ENCODE results near the gene RBBP6.
"Not testable (repeated sequence)": the region's sequence is repeated elsewhere in the genome, so short reads cannot be mapped to it uniquely, and the experiment has no call there.

The RBBP6 gene, protein sequence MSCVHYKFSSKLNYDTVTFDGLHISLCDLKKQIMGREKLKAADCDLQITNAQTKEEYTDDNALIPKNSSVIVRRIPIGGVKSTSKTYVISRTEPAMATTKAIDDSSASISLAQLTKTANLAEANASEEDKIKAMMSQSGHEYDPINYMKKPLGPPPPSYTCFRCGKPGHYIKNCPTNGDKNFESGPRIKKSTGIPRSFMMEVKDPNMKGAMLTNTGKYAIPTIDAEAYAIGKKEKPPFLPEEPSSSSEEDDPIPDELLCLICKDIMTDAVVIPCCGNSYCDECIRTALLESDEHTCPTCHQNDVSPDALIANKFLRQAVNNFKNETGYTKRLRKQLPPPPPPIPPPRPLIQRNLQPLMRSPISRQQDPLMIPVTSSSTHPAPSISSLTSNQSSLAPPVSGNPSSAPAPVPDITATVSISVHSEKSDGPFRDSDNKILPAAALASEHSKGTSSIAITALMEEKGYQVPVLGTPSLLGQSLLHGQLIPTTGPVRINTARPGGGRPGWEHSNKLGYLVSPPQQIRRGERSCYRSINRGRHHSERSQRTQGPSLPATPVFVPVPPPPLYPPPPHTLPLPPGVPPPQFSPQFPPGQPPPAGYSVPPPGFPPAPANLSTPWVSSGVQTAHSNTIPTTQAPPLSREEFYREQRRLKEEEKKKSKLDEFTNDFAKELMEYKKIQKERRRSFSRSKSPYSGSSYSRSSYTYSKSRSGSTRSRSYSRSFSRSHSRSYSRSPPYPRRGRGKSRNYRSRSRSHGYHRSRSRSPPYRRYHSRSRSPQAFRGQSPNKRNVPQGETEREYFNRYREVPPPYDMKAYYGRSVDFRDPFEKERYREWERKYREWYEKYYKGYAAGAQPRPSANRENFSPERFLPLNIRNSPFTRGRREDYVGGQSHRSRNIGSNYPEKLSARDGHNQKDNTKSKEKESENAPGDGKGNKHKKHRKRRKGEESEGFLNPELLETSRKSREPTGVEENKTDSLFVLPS (N-terminal part only)

DNA sequence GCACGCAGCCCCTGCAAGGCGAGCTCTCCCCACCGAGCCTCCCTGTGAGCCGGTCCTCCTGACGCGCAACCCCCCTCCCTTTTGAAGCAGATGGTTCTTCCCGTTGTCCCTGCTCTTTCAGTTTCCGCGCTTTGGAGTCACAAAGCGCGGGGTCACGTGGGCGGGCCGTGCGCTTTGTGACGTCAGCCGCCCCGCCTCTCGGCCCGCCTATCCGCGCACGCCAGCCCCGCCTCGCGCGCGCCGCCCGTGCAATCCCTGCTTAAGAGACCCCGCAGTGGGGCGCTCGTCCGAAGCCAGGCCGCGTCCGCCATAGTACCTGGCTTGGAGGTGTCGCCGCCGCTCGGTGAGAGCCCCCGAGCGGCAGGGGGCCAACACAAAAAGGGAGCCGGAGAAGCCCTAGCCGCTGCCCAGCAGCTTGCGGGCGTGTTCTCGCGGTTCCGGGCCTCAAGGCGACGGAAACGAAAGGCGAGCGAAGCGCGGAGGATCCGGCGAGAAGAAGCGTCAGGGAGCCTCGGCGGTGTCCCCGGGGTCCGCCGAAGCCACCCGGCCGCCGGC, at the start of gene RBBP6:
Gene RBBP6 (plus strand): TSS at position 272 of the 555 bp plus-strand sequence. CDS start 1,061 bp downstream, outside the sequence.
- no peaks in the 10 kb centered on the region for H3K9me3 ChIP-seq (ENCODE audit: control insufficient read depth in 2 of 2, low read length in 2 of 2)
- H3K4me1 ChIP-seq (ENCODE audit: control insufficient read depth, insufficient read depth, low read length): peaks cover 18% of the 10 kb centered on the region
- H3K27ac ChIP-seq (ENCODE audit: low read length): peak within 1 kb of the TSS; percentile 99

DNA sequence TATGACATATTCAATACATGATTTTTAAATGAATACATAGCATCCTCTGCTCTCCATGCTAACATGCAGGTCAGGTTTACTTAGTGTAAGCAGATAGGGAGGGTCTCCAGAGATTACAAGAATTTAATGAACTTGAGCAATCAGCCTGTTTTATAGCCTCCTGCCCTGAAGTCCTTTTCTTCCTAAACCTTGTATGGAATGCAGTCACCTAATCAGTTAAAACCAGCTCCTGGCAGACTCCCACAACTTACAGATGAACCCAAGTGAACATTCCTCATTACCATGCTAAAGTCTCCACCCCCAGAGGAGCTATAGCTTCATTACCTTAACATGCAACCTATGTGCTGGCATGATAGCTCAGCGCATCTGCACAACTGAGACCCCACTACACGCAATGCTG, 48.5 kb upstream of the RBBP6 start:
- Histone ChIP-seq H3K36me3 (ENCODE audit: control insufficient read depth in 2 of 2, insufficient read depth in 2 of 2, low read length in 2 of 2) (no peaks in the 10 kb centered on the region), H3K27ac (ENCODE audit: low read length) (no peak overlapping the region), H3K9ac (ENCODE audit: low read length in 2 of 2) (no peak overlapping the region), H3K27me3 (ENCODE audit: control insufficient read depth in 1 of 2, insufficient read depth in 2 of 2, low read length in 2 of 2) (peaks cover 0 to 8% of the 10 kb centered on the region in 2 donors), H3K4me1 (ENCODE audit: control insufficient read depth, insufficient read depth, low read length) (no peaks in the 10 kb centered on the region), H3K4me3 (ENCODE audit: low read length in 2 of 2) (no peak overlapping the region), H3K9me3 (ENCODE audit: control insufficient read depth in 2 of 2, low read length in 2 of 2) (peaks cover 3 to 4% of the 10 kb centered on the region in 2 donors)

More for the DNA sequence above, at the start of gene RBBP6:
- Histone ChIP-seq H3K9ac (ENCODE audit: low read length in 2 of 2) (peak within 1 kb of the TSS; percentile 100), H3K27me3 (ENCODE audit: control insufficient read depth in 1 of 2, insufficient read depth in 2 of 2, low read length in 2 of 2) (no peaks in the 10 kb centered on the region), H3K36me3 (ENCODE audit: control insufficient read depth in 2 of 2, insufficient read depth in 2 of 2, low read length in 2 of 2) (no peaks in the 10 kb centered on the region), H3K4me3 (ENCODE audit: low read length in 2 of 2) (peak within 1 kb of the TSS; percentile 96 to 99)

DNA sequence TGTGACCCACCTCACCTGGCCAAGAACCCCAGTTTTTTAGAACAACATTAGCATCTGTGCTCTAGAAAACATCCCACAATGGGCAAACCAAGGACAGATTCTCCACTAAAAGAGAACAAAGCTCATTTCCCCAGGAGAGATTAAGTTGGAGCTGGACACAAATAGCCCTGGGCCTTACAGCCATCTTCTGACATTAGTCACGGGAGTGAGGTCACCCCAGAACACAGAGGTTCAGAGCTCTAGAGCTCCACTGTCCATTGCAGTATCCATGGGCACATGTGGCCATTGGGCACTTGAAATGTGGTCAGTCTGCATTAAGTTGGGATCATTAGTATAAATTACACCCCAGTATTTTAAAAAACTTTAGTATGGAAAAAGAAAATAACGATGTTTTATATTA, 47.6 kb upstream of the RBBP6 start:
- H3K9me3 ChIP-seq (ENCODE audit: control insufficient read depth in 2 of 2, low read length in 2 of 2): peaks cover 3 to 4% of the 10 kb centered on the region in 2 donors

DNA sequence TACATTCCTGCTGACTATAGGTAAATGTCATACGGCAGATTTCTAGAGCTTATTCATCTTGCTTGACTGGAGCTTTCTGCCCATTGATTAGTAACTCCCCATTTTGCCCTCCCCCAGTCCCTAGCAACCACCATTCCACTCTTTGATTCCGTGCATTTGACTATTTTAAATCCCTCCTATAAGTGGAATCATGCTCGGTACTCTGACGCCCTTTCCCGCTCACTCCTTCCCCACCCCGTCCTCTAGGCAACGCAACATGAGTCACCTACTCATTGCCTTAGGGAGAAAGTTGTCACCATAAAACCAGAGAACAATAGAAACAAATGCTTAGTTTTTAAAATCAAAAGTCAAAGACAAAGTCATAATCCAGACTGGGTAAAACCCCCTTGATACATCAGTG, 45.5 kb upstream of the RBBP6 start:
- H3K4me3 ChIP-seq (ENCODE audit: low read length in 2 of 2): no peak overlapping the region
- H3K27me3 ChIP-seq (ENCODE audit: control insufficient read depth in 1 of 2, insufficient read depth in 2 of 2, low read length in 2 of 2): peaks cover 0 to 8% of the 10 kb centered on the region in 2 donors
- H3K4me1 ChIP-seq (ENCODE audit: control insufficient read depth, insufficient read depth, low read length): no peaks in the 10 kb centered on the region
- H3K36me3 ChIP-seq (ENCODE audit: control insufficient read depth in 2 of 2, insufficient read depth in 2 of 2, low read length in 2 of 2): no peaks in the 10 kb centered on the region
- H3K9ac ChIP-seq (ENCODE audit: low read length in 2 of 2): no peak overlapping the region
- H3K27ac ChIP-seq (ENCODE audit: low read length): no peak overlapping the region
- no peaks in the 10 kb centered on the region for H3K9me3 ChIP-seq (ENCODE audit: control insufficient read depth in 2 of 2, low read length in 2 of 2)

More for the DNA sequence above, 47.6 kb upstream of the RBBP6 start:
- Histone ChIP-seq H3K36me3 (ENCODE audit: control insufficient read depth in 2 of 2, insufficient read depth in 2 of 2, low read length in 2 of 2) (no peaks in the 10 kb centered on the region), H3K4me3 (ENCODE audit: low read length in 2 of 2) (no peak overlapping the region), H3K4me1 (ENCODE audit: control insufficient read depth, insufficient read depth, low read length) (no peaks in the 10 kb centered on the region), H3K9ac (ENCODE audit: low read length in 2 of 2) (no peak overlapping the region), H3K27me3 (ENCODE audit: control insufficient read depth in 1 of 2, insufficient read depth in 2 of 2, low read length in 2 of 2) (peaks cover 0 to 8% of the 10 kb centered on the region in 2 donors), H3K27ac (ENCODE audit: low read length) (no peak overlapping the region)

DNA sequence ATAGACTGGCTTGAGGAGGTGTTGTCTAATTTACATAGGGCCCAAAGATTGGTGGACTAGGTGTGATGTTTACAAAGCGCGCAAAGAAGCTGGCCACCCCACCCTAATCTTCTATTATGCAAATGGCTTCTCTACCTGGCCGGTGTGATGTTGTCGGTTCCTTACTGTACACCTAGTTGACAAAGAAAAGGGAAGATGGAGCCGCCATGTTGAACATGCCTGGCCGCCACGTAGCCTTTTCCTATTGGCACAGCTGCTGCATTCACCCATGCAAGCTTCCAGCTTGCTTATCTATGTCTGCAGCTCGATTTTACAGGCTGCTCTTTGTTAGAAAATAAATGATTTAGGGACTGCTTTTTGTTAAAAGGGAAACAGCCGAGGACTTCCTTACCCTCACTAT, 44.2 kb upstream of the RBBP6 start:
- H3K9ac ChIP-seq (ENCODE audit: low read length in 2 of 2); H3K9me3 ChIP-seq (ENCODE audit: control insufficient read depth in 2 of 2, low read length in 2 of 2); H3K4me1 ChIP-seq (ENCODE audit: control insufficient read depth, insufficient read depth, low read length); H3K27ac ChIP-seq (ENCODE audit: low read length); H3K27me3 ChIP-seq (ENCODE audit: control insufficient read depth in 1 of 2, insufficient read depth in 2 of 2, low read length in 2 of 2); H3K4me3 ChIP-seq (ENCODE audit: low read length in 2 of 2); H3K36me3 ChIP-seq (ENCODE audit: control insufficient read depth in 2 of 2, insufficient read depth in 2 of 2, low read length in 2 of 2): not testable (repeated sequence)

DNA sequence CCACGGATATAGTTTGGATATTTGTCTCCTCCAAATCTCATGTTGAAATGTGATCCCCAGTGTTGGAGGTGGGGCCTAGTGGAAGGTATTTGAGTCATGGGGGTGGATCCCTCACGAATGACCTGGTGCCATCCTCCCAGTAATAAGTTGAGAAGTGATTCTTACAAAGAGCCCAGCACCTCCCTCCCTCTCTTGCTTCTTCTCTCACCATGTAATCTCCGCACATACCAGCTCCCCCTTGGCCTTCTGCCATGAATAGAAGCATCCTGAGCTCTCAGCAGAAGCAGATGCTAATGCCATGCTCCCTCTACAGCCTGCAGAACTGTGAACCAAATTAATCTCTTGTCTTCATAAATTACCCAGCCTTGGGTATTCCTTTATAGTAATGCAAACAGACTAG, 41.9 kb upstream of the RBBP6 start:
- H3K4me3 ChIP-seq (ENCODE audit: low read length in 2 of 2): no peak overlapping the region
- H3K27me3 ChIP-seq (ENCODE audit: control insufficient read depth in 1 of 2, insufficient read depth in 2 of 2, low read length in 2 of 2): peaks cover 0 to 5% of the 10 kb centered on the region in 2 donors
- H3K27ac ChIP-seq (ENCODE audit: low read length): no peak overlapping the region
- no peaks in the 10 kb centered on the region for H3K9me3 ChIP-seq (ENCODE audit: control insufficient read depth in 2 of 2, low read length in 2 of 2)
- no peak overlapping the region for H3K9ac ChIP-seq (ENCODE audit: low read length in 2 of 2)
- H3K4me1 ChIP-seq (ENCODE audit: control insufficient read depth, insufficient read depth, low read length): no peaks in the 10 kb centered on the region
- no peaks in the 10 kb centered on the region for H3K36me3 ChIP-seq (ENCODE audit: control insufficient read depth in 2 of 2, insufficient read depth in 2 of 2, low read length in 2 of 2)

DNA sequence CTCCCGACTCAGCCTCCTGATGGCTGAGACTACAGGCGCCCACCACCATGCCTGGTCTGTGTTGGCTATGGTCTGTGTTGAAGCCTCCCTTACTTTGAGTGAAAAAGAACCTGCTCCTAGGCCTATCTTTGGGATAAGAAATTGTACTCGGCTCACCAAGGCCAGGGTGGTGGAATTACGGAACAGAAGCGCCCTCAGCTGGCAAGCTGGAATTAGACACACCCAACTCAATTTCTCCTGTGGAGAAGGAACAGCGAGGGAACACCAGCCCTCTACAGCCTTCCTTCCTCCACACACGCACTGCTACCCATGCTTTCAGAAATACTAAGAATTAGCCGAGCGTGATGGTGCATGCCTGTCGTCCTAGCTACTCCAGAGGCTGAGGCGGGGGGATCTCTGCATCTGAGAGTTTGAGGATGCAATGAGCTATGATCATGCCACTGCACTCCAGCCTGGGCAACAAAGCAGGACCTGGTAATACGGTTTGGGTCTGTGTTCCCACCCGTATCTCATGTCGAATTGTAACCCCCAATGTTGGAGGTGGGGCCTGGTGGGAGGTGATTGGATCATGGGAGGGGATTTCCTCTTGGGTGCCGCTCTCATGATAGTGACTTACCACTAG, 40.1 kb upstream of the RBBP6 start:
- H3K4me1 ChIP-seq (ENCODE audit: control insufficient read depth, insufficient read depth, low read length): no peaks in the 10 kb centered on the region
- H3K4me3 ChIP-seq (ENCODE audit: low read length in 2 of 2): no peak overlapping the region
- H3K9ac ChIP-seq (ENCODE audit: low read length in 2 of 2): no peak overlapping the region
- no peak overlapping the region for H3K27ac ChIP-seq (ENCODE audit: low read length)
- H3K36me3 ChIP-seq (ENCODE audit: control insufficient read depth in 2 of 2, insufficient read depth in 2 of 2, low read length in 2 of 2): no peaks in the 10 kb centered on the region
- no peaks in the 10 kb centered on the region for H3K27me3 ChIP-seq (ENCODE audit: control insufficient read depth in 1 of 2, insufficient read depth in 2 of 2, low read length in 2 of 2)
- no peaks in the 10 kb centered on the region for H3K9me3 ChIP-seq (ENCODE audit: control insufficient read depth in 2 of 2, low read length in 2 of 2)

DNA sequence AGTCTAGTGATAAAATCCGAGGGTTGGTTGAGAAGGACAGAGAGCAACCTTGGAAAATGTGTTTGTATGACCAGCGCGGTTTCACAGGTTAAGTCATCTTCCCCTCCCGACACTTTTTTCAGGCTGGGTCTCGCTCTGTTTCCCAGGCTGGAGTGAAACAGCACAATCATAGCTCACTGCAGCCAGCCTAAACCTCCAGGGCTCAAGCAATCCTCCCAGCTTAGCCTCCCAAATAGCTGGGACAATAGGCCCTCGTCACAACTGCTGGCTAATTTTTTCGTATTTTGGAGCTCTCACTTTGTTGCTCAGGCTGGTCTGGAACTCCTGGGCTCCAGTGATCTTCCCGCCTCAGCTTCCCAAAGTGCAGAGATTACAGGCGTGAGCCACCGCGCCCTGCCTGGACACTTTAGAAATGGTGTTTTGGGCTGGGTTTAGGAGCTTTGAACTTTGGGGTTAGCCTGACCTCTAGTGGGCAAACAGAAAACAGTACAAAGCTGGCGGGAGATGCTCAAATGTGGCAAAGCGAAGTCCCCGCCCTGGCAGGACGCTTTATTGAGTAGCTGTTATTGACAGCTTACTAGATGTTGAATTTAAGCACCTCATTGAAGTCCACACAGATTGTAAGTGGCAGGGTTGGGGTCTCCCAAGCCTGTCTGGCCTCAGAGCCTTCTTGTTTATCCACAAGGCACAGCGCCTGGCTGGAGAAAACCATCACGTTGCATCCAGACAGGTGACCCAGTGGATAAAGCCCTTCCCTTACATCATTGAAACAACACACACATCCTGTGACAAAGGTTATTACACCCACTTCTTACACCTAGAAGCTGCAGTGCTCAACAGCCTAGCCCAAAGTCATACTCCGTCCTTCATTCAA, 34.7 kb upstream of the RBBP6 start:
- peaks cover 3% of the 10 kb centered on the region for H3K4me1 ChIP-seq (ENCODE audit: control insufficient read depth, insufficient read depth, low read length)
- no peaks in the 10 kb centered on the region for H3K36me3 ChIP-seq (ENCODE audit: control insufficient read depth in 2 of 2, insufficient read depth in 2 of 2, low read length in 2 of 2)
- H3K9ac ChIP-seq (ENCODE audit: low read length in 2 of 2): no peak overlapping the region
- H3K9me3 ChIP-seq (ENCODE audit: control insufficient read depth in 2 of 2, low read length in 2 of 2): no peaks in the 10 kb centered on the region
- peaks cover 0 to 2% of the 10 kb centered on the region in 2 donors for H3K27me3 ChIP-seq (ENCODE audit: control insufficient read depth in 1 of 2, insufficient read depth in 2 of 2, low read length in 2 of 2)
- H3K27ac ChIP-seq (ENCODE audit: low read length): no peak overlapping the region
- H3K4me3 ChIP-seq (ENCODE audit: low read length in 2 of 2): no peak overlapping the region

DNA sequence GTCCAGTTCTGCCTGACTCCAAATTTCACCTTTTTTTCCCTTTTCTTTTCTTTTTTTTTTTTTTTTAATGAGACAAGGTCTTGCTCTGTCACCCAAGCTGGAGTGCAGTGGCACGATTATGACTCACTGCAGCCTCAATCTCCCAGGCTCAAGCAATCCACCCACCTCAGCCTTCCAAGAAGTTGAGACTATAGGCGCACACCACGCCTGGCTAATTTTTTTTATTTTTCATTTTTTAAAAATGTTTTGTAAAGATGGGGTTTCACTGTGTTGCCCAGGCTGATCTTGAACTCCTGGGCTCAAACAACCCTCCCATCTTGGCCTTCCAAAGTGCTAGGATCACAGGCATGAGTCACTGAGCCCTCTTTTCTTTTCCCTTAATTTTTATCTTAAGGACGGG, 33.4 kb upstream of the RBBP6 start:
- Histone ChIP-seq H3K9ac (ENCODE audit: low read length in 2 of 2) (no peak overlapping the region), H3K4me1 (ENCODE audit: control insufficient read depth, insufficient read depth, low read length) (peaks cover 3% of the 10 kb centered on the region)

More for the DNA sequence above, 33.4 kb upstream of the RBBP6 start:
- no peaks in the 10 kb centered on the region for H3K36me3 ChIP-seq (ENCODE audit: control insufficient read depth in 2 of 2, insufficient read depth in 2 of 2, low read length in 2 of 2)
- H3K9me3 ChIP-seq (ENCODE audit: control insufficient read depth in 2 of 2, low read length in 2 of 2): no peaks in the 10 kb centered on the region
- H3K27ac ChIP-seq (ENCODE audit: low read length): no peak overlapping the region
- H3K4me3 ChIP-seq (ENCODE audit: low read length in 2 of 2): no peak overlapping the region
- peaks cover 0 to 2% of the 10 kb centered on the region in 2 donors for H3K27me3 ChIP-seq (ENCODE audit: control insufficient read depth in 1 of 2, insufficient read depth in 2 of 2, low read length in 2 of 2)
